Ishikawa (cell line): ENCODE results near the gene BRWD1.

Experiments used
- CEBPB ChIP-seq: IDR thresholded peaks from 2 replicates; pipeline ENCODE4 v1.6.1; 2012
- CREB1 ChIP-seq: IDR thresholded peaks from 2 replicates; pipeline ENCODE4 v1.6.1; 2012; ENCODE audit warnings: low read depth
- EGR1 ChIP-seq: IDR thresholded peaks from 2 replicates; pipeline ENCODE4 v1.6.1; 2012
- EP300 ChIP-seq: IDR thresholded peaks from 2 replicates; pipeline ENCODE4 v1.6.1; 2012; ENCODE audit warnings: borderline replicate concordance
- FOXM1 ChIP-seq: IDR thresholded peaks from 2 replicates; pipeline ENCODE4 v1.6.1; 2012; ENCODE audit warnings: low read depth, borderline replicate concordance
- NFIC ChIP-seq: IDR thresholded peaks from 2 replicates; pipeline ENCODE4 v1.6.1; 2012
- RAD21 ChIP-seq: IDR thresholded peaks from 2 replicates; pipeline ENCODE4 v1.6.1; 2012; ENCODE audit warnings: low read depth
- TAF1 ChIP-seq: IDR thresholded peaks from 2 replicates; pipeline ENCODE4 v1.6.1; 2012; ENCODE audit warnings: low read depth, mild to moderate bottlenecking
- TCF12 ChIP-seq: IDR thresholded peaks from 2 replicates; pipeline ENCODE4 v1.6.1; 2012; ENCODE audit warnings: low read depth
- TEAD4 ChIP-seq: IDR thresholded peaks from 2 replicates; pipeline ENCODE4 v1.6.1; 2012
- YY1 ChIP-seq: IDR thresholded peaks from 2 replicates; pipeline ENCODE4 v1.6.1; 2012; ENCODE audit warnings: low read depth
- ZBTB7A ChIP-seq: IDR thresholded peaks from 2 replicates; pipeline ENCODE4 v1.6.1; 2012; ENCODE audit warnings: low read depth
- TF ChIP-seq, protein P1 (sequence below): IDR thresholded peaks from 2 replicates; pipeline ENCODE4 v1.6.1; 2012
- TF ChIP-seq, protein P2 (sequence below): IDR thresholded peaks from 2 replicates; pipeline ENCODE4 v1.6.1; 2012
- TF ChIP-seq, protein P3 (sequence below): IDR thresholded peaks from 2 replicates; pipeline ENCODE4 v1.6.1; 2012; ENCODE audit warnings: low read depth, mild to moderate bottlenecking

The BRWD1 gene

DNA sequence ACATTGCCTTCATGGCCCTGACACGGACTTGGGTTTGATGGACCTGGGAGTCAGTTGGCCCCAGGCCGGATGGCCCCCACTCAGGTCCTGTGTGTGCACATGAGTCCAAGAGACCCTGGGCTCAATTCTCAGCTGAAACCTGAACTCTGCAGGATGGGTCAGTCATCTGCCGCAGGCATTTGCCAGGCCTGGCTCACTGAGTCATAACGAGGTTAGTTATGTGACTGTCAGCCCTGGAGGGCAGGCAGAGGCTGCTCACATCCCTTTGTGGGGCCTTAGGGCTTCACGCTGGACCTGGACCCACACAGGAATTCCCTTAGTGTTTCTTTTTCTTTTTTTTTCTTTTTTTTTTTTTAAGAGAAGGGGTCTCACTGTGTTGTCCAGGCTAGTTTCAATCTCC, 176.7 kb downstream of the BRWD1 start:
- TF ChIP-seq EP300 (no peak), TCF12 (no peak), TEAD4 (no peak), FOXM1 (no peak), CREB1 (no peak), NFIC (no peak), TAF1 (no peak)
- TF ChIP-seq, protein P1, sequence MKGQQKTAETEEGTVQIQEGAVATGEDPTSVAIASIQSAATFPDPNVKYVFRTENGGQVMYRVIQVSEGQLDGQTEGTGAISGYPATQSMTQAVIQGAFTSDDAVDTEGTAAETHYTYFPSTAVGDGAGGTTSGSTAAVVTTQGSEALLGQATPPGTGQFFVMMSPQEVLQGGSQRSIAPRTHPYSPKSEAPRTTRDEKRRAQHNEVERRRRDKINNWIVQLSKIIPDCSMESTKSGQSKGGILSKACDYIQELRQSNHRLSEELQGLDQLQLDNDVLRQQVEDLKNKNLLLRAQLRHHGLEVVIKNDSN: no peak
- TF ChIP-seq, protein P2, sequence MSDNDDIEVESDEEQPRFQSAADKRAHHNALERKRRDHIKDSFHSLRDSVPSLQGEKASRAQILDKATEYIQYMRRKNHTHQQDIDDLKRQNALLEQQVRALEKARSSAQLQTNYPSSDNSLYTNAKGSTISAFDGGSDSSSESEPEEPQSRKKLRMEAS: no peak
- TF ChIP-seq, protein P3, sequence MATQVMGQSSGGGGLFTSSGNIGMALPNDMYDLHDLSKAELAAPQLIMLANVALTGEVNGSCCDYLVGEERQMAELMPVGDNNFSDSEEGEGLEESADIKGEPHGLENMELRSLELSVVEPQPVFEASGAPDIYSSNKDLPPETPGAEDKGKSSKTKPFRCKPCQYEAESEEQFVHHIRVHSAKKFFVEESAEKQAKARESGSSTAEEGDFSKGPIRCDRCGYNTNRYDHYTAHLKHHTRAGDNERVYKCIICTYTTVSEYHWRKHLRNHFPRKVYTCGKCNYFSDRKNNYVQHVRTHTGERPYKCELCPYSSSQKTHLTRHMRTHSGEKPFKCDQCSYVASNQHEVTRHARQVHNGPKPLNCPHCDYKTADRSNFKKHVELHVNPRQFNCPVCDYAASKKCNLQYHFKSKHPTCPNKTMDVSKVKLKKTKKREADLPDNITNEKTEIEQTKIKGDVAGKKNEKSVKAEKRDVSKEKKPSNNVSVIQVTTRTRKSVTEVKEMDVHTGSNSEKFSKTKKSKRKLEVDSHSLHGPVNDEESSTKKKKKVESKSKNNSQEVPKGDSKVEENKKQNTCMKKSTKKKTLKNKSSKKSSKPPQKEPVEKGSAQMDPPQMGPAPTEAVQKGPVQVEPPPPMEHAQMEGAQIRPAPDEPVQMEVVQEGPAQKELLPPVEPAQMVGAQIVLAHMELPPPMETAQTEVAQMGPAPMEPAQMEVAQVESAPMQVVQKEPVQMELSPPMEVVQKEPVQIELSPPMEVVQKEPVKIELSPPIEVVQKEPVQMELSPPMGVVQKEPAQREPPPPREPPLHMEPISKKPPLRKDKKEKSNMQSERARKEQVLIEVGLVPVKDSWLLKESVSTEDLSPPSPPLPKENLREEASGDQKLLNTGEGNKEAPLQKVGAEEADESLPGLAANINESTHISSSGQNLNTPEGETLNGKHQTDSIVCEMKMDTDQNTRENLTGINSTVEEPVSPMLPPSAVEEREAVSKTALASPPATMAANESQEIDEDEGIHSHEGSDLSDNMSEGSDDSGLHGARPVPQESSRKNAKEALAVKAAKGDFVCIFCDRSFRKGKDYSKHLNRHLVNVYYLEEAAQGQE: no peak

DNA sequence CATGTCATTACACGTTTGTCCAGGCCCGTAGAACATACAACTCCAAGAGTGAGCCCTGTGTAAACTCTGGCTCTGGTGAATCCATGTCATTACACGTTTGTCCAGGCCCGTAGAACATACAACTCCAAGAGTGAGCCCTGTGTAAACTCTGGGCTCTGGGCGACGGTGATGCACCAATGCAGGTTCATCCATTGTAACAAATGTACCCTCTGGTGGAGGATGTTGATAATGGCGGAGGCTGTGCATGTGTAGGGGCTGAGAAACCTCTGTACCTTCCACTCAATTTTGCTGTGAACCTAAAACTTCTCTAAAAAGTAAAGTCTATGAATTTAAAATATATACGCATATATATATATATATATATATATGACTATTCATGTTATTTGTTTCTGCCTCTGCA, 177.3 kb downstream of the BRWD1 start:
- TF ChIP-seq RAD21: peak; percentile 49

DNA sequence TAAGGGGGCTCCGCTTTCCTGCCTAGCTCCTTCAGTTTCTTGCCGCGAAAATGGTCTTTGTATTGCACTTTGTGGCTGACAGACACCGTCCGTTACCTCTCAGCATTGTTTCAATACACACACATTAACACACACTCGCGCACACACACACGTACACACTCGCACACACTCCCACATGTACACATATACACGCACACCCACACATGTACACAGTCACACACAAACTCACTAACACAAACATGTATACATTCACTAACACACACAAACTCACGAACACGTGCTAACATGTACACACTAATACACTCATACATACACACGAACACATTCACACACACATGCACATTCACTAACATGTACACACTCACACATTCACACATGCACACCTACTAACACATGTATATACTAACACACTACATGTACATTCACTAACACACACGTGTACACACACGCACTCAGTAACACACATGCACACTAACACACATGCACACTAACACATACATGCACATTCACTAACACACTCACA, 179.1 kb downstream of the BRWD1 start:
- TF ChIP-seq RAD21: no peak
- no peak for TF ChIP-seq TCF12
- no peak for TF ChIP-seq ZBTB7A
- TF ChIP-seq YY1: no peak
- TF ChIP-seq TEAD4: no peak
- TF ChIP-seq, protein P3: no peak
- no peak for TF ChIP-seq CEBPB
- no peak for TF ChIP-seq TAF1
- no peak for TF ChIP-seq FOXM1
- no peak for TF ChIP-seq NFIC
- TF ChIP-seq, protein P2: no peak
- no peak for TF ChIP-seq CREB1
- no peak for TF ChIP-seq EP300
- TF ChIP-seq, protein P1: no peak
- no peak for TF ChIP-seq EGR1
